Measurements from ENCODE around the gene ADAMTSL4.

The ADAMTSL4 gene

DNA sequence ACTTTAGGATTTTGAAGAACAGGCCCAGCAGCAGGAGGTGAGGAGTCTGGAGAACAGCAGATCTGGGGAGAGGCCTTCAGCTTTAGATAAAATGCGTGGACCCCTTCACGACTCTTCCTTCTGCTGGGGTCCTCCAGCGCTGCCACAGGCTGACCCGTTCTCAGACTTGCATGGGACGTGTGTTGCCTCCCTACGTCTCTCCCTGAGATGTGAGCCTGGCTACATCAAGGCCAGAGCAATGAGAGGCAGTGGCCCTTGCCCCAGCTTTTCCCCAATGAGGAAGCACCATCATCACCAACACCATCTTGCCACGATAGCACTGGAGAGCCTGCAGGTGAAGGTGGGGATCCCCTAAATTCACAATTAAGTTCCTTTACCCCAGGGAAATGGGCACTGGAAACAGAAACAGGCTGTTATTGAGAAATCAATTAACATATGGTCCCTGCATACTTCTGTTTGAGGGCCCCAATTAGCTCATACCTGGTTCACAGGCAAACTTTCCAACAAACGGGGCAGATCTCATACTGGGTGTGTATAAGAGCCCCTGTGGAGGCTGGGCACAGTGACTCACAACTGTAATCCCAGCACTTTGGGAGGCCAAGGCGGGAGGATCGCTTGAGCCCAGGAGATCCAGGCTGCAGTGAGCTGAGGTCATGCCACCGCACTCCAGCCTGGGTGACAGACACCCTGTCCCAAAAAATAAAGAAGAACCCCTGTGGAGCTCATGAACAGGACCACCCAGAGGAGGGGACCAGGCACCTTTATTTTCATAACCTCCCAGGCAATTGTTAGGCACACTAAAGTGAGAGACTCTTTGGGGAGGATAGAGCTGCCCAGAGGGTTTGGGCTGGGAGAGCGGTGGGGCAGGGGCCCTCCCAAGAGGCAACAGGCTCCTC lies 12.1 kb upstream of the ADAMTSL4 start:
- no peaks in the 10 kb centered on the region for H3K9me3 ChIP-seq
- TF ChIP-seq, protein P1, sequence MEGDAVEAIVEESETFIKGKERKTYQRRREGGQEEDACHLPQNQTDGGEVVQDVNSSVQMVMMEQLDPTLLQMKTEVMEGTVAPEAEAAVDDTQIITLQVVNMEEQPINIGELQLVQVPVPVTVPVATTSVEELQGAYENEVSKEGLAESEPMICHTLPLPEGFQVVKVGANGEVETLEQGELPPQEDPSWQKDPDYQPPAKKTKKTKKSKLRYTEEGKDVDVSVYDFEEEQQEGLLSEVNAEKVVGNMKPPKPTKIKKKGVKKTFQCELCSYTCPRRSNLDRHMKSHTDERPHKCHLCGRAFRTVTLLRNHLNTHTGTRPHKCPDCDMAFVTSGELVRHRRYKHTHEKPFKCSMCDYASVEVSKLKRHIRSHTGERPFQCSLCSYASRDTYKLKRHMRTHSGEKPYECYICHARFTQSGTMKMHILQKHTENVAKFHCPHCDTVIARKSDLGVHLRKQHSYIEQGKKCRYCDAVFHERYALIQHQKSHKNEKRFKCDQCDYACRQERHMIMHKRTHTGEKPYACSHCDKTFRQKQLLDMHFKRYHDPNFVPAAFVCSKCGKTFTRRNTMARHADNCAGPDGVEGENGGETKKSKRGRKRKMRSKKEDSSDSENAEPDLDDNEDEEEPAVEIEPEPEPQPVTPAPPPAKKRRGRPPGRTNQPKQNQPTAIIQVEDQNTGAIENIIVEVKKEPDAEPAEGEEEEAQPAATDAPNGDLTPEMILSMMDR (IDR thresholded peaks at IDR 0.05; ENCODE audit: low read depth, low read length), result no peak
- DNase-seq, result no peak

DNA sequence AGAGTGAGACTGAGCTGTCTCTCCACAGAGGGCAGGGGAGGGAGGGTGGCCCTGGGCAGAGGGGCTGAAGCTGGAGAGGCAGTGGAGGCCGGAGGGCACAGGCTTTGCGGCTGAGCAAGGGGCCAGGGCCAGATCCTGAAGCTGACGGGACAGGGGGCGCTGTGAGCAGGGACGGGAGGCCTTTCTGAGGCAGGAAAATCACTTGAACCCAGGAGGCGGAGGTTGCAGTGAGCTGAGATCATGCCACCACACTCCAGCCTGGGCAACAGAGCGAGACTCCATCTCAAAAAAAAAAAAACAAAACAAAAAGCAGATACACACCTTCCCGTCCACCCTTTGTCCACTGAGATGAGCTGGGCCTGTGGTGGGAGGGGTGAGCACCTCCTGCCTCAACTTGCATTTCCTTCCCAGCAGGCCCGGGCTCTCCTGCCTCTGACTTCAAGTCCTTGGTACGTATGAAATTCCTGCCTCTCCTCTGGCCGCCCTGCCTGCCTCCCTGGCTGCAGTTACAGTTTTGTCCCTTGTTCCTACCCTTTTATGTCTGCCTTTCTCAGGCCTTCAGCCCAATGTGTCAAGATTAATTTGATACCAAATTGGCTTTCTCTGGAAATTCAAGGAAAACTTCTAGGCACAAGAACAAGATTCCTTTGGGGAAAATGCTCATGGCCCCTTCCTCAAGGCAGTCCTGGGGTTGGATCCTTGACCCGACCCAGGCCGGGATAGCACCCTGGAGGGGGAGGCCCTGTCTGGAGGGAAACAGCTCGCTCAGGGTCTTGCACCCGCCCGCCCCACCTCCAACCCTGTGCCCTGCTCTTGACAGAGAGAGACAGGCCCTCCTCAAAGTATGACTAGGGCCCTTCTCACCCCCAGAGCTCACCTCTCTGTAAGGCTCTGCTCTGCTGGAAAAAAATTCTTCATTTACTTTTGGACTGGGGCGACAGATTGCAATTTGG lies 11.2 kb upstream of the ADAMTSL4 start:
- H3K27me3 ChIP-seq, result no peaks in the 10 kb centered on the region
- TF ChIP-seq, protein P1 (IDR thresholded peaks at IDR 0.05; ENCODE audit: low read depth, low read length), result no peak
- H3K9me3 ChIP-seq, result no peaks in the 10 kb centered on the region
- no peak overlapping the region for H3K4me3 ChIP-seq (ENCODE audit: low read depth, low read length)
- H3K36me3 ChIP-seq, result no peaks in the 10 kb centered on the region
- no peaks in the 10 kb centered on the region for H3K4me1 ChIP-seq
- DNase-seq, result no peak

More for the DNA sequence above, 12.1 kb upstream of the ADAMTSL4 start:
- no peaks in the 10 kb centered on the region for H3K36me3 ChIP-seq
- no peaks in the 10 kb centered on the region for H3K4me1 ChIP-seq
- H3K27me3 ChIP-seq, result no peaks in the 10 kb centered on the region
- H3K4me3 ChIP-seq (ENCODE audit: low read depth, low read length), result no peak overlapping the region

DNA sequence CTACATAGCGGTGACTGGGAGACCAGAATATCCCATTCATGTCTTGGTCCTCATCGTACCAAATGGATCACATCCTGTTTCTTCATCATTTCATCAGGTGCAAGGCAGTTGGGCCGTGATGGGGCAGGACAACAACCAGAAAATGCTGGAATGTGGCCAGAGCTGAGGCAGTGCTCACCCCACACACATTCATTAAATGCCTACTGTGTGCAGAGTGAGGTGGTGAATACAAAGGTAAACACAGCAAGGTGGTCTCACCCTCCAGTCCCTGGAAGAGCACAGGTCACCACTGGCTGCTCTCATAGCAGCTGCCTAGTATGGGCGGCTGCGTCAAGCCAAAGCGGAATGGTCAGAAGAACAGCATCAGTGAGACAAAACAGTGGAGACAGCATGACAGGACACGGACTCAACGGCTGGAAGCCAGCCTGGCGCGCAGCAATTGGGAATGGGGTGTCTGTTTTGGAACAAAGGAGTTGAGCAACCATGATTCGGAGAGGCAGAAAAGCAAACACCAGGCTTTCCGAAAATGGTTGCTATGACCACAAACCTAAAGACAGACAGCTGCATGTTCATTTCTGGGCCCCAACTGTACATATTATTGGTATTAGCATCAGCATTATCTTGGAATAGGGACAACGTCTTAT lies 5.6 kb upstream of the ADAMTSL4 start:
- Histone ChIP-seq H3K36me3 (no peaks in the 10 kb centered on the region), H3K4me1 (no peaks in the 10 kb centered on the region), H3K27me3 (no peaks in the 10 kb centered on the region), H3K4me3 (ENCODE audit: low read depth, low read length) (no peak overlapping the region), H3K9me3 (no peaks in the 10 kb centered on the region)
- DNase-seq, result no peak
- TF ChIP-seq, protein P1 (IDR thresholded peaks at IDR 0.05; ENCODE audit: low read depth, low read length), result no peak

DNA sequence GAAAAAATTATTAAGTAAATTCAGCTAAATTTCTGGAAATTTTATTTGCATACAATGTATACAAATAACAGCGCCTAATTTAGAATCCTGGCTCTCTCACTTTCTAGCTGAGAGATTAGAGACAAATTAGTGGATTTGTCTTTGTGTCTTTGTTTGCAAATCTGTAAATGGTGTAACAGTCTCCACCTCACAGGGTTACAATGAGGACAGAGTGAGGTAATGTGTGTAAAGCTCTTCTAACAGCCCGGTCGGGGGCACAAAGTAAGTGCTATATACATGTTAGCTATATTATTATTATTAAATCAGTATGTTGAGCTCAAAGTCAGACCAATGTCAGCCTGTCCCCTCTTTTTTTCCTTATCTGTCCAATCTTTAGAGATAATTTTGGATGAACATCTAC lies 5.0 kb upstream of the ADAMTSL4 start:
- Histone ChIP-seq H3K9me3 (no peaks in the 10 kb centered on the region), H3K4me1 (no peaks in the 10 kb centered on the region), H3K27me3 (no peaks in the 10 kb centered on the region), H3K36me3 (no peaks in the 10 kb centered on the region), H3K4me3 (ENCODE audit: low read depth, low read length) (no peak overlapping the region)
- TF ChIP-seq, protein P1 (IDR thresholded peaks at IDR 0.05; ENCODE audit: low read depth, low read length), result no peak
- DNase-seq, result no peak

DNA sequence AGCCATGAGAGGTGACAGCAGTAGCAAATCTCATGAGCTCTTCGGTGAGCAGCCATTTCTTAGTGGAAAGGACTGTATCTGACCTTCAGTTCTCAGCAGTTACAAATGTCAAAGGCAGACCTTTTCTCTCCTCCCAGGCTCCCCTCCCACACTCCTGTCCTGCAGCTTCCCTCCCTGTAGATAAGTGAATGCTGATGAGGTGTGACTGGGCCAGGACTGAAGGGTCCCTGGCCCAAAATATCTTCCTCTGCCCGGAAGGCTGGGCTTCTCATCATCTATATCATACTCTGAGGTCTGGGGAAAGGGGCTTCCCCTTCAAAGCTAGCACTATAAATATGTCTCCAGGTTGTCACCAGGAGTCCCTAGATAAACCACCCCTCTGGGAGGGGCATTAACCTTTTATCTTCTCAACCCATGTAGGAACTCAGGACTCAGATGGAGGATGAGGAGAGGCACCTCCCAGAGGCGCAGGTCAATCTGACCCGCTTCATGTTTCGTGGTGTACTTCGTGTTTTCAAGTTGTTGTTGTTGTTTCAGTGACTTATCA lies 3.6 kb upstream of the ADAMTSL4 start:
- Histone ChIP-seq H3K4me1 (no peaks in the 10 kb centered on the region), H3K36me3 (no peaks in the 10 kb centered on the region), H3K27me3 (no peaks in the 10 kb centered on the region), H3K9me3 (no peaks in the 10 kb centered on the region), H3K4me3 (ENCODE audit: low read depth, low read length) (no peak overlapping the region)
- DNase-seq, result no peak
- TF ChIP-seq, protein P1 (IDR thresholded peaks at IDR 0.05; ENCODE audit: low read depth, low read length), result no peak

Measured in BE2C (cell line).